ENCODE results near the gene C16orf90. TPM values are rescaled to one million over a fixed set of nuclear protein-coding genes. Genes with fewer than 3 reads are reported as not detected.
"Not testable (repeated sequence)": the region's sequence is repeated elsewhere in the genome, so short reads cannot be mapped to it uniquely, and the experiment has no call there.

C16orf90 gene
- polyA plus RNA-seq, 3 donors = not detected

GRCh38 chr16:3503523-3503922, 8.2 kb upstream of the C16orf90 start:
- H3K27ac Mint-ChIP-seq = no peak overlapping the region

GRCh38 chr16:3501783-3502400, 6.6 kb upstream of the C16orf90 start:
- peaks cover 23% of the 10 kb centered on the region for H3K4me1 Mint-ChIP-seq
- intact Hi-C loops (cut with micrococcal nuclease) = no loop called here
- H3K27ac Mint-ChIP-seq = peak overlapping the region in 1 of 7 donors; percentile 86
- Histone ChIP-seq H3K9ac (ENCODE audit: insufficient read depth, low read length, poor library complexity, severe bottlenecking) (no peak overlapping the region), H4K20me1 (ENCODE audit: insufficient read depth, low read length) (no peaks in the 10 kb centered on the region), H3K4me2 (replicated peaks; ENCODE audit: extremely low read depth, low read length, poor library complexity, severe bottlenecking) (peak overlapping the region; percentile 91), H3K27ac (ENCODE audit: low read depth in 1 of 2, low read length in 2 of 2) (no peak overlapping the region), H3K79me2 (ENCODE audit: insufficient read depth, low read length) (no peaks in the 10 kb centered on the region), H3K4me3 (replicated peaks in 1 of 3; ENCODE audit: low read depth in 2 of 3, low read length in 3 of 3) (peak overlapping the region in 1 of 3 experiments; percentile 87), H3K36me3 (replicated peaks in 1 of 2; ENCODE audit: control insufficient read depth in 1 of 2, insufficient read depth in 2 of 2, low read length in 2 of 2) (peaks cover 0 to 3% of the 10 kb centered on the region in 2 donors), H3K9me3 (replicated peaks in 1 of 2; ENCODE audit: control insufficient read depth in 1 of 2, insufficient read depth in 1 of 2, low read length in 2 of 2) (no peaks in the 10 kb centered on the region), H3K27me3 (ENCODE audit: control insufficient read depth in 2 of 2, insufficient read depth in 2 of 2, low read length in 2 of 2) (no peaks in the 10 kb centered on the region), H3K4me1 (ENCODE audit: control insufficient read depth in 1 of 2, insufficient read depth in 2 of 2, low read length in 2 of 2) (peaks cover 16 to 23% of the 10 kb centered on the region in 2 donors), H2AFZ (ENCODE audit: insufficient read depth, low read depth, low read length, poor library complexity, severe bottlenecking) (peak overlapping the region; percentile 93)
- TF ChIP-seq CTCF (IDR thresholded peaks at IDR 0.05) = no peak
- H3K36me3 Mint-ChIP-seq = peaks cover 4% of the 10 kb centered on the region in 2 donors
- WGBS (ENCODE audit: insufficient coverage) = 91% methylated on average over 16 of the region's 22 CpGs
- DNase-seq = no peak
- peaks cover 6 to 13% (median 6%) of the 10 kb centered on the region in 3 donors for H3K27me3 Mint-ChIP-seq (ENCODE audit: low read depth in 3 of 3)
- peaks cover 0 to 5% (median 0%) of the 10 kb centered on the region in 7 donors for H3K9me3 Mint-ChIP-seq
- peak overlapping the region; percentile 85 to 92 for H3K4me3 Mint-ChIP-seq

More at GRCh38 chr16:3503523-3503922, 8.2 kb upstream of the C16orf90 start:
- peaks cover 23% of the 10 kb centered on the region for H3K4me1 Mint-ChIP-seq
- H3K4me3 Mint-ChIP-seq = no peak overlapping the region
- Histone ChIP-seq H3K27ac (ENCODE audit: low read depth in 1 of 2, low read length in 2 of 2) (no peak overlapping the region), H3K27me3 (ENCODE audit: control insufficient read depth in 2 of 2, insufficient read depth in 2 of 2, low read length in 2 of 2) (no peaks in the 10 kb centered on the region), H3K4me1 (ENCODE audit: control insufficient read depth in 1 of 2, insufficient read depth in 2 of 2, low read length in 2 of 2) (peaks cover 16 to 23% of the 10 kb centered on the region in 2 donors), H4K20me1 (ENCODE audit: insufficient read depth, low read length) (no peaks in the 10 kb centered on the region), H3K9ac (ENCODE audit: insufficient read depth, low read length, poor library complexity, severe bottlenecking) (no peak overlapping the region), H3K4me3 (replicated peaks in 1 of 3; ENCODE audit: low read depth in 2 of 3, low read length in 3 of 3) (no peak overlapping the region), H2AFZ (ENCODE audit: insufficient read depth, low read depth, low read length, poor library complexity, severe bottlenecking) (no peak overlapping the region), H3K36me3 (replicated peaks in 1 of 2; ENCODE audit: control insufficient read depth in 1 of 2, insufficient read depth in 2 of 2, low read length in 2 of 2) (peaks cover 0 to 3% of the 10 kb centered on the region in 2 donors), H3K9me3 (replicated peaks in 1 of 2; ENCODE audit: control insufficient read depth in 1 of 2, insufficient read depth in 1 of 2, low read length in 2 of 2) (no peaks in the 10 kb centered on the region), H3K4me2 (replicated peaks; ENCODE audit: extremely low read depth, low read length, poor library complexity, severe bottlenecking) (no peak overlapping the region), H3K79me2 (ENCODE audit: insufficient read depth, low read length) (no peaks in the 10 kb centered on the region)
- 90% methylated on average over 4 of the region's 6 CpGs for WGBS (ENCODE audit: insufficient coverage)
- H3K36me3 Mint-ChIP-seq = peaks cover 10% of the 10 kb centered on the region in 2 donors
- DNase-seq = no peak
- peaks cover 6 to 13% (median 6%) of the 10 kb centered on the region in 3 donors for H3K27me3 Mint-ChIP-seq (ENCODE audit: low read depth in 3 of 3)
- intact Hi-C loops (cut with micrococcal nuclease) = no loop called here
- peaks cover 0 to 5% (median under 1%) of the 10 kb centered on the region in 7 donors for H3K9me3 Mint-ChIP-seq
- no peak for TF ChIP-seq CTCF (IDR thresholded peaks at IDR 0.05)

DNA sequence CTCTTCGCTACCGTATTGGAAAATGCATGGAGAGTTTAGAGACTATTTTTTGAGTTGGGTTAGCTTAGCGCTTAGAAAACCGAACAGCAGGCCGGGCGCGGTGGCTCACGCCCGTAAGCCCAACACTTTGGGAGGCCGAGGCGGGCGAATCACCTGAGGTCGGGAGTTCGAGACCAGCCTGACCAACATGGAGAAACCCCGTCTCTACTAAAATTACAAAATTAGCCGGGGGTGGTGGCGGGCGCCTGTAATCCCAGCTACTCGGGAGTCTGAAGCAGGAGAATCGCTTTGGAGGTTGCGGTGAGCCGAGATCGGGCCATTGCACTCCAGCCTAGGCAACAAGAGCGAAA, 6.1 kb upstream of the C16orf90 start:
- H3K4me1 Mint-ChIP-seq = peaks cover 23% of the 10 kb centered on the region
- H3K27me3 ChIP-seq (ENCODE audit: control insufficient read depth in 2 of 2, insufficient read depth in 2 of 2, low read length in 2 of 2); H3K9me3 ChIP-seq (replicated peaks in 1 of 2; ENCODE audit: control insufficient read depth in 1 of 2, insufficient read depth in 1 of 2, low read length in 2 of 2); intact Hi-C loops (cut with micrococcal nuclease); H3K79me2 ChIP-seq (ENCODE audit: insufficient read depth, low read length); H4K20me1 ChIP-seq (ENCODE audit: insufficient read depth, low read length); H3K36me3 Mint-ChIP-seq; H3K36me3 ChIP-seq (replicated peaks in 1 of 2; ENCODE audit: control insufficient read depth in 1 of 2, insufficient read depth in 2 of 2, low read length in 2 of 2); H3K9me3 Mint-ChIP-seq; DNase-seq: not testable (repeated sequence)
- H3K27ac Mint-ChIP-seq = peak overlapping the region in 4 of 7 donors; percentile 72 to 86 (median 80)
- peak overlapping the region; percentile 91 for H3K4me2 ChIP-seq (replicated peaks; ENCODE audit: extremely low read depth, low read length, poor library complexity, severe bottlenecking)
- H3K27ac ChIP-seq (ENCODE audit: low read depth in 1 of 2, low read length in 2 of 2) = peak overlapping the region; percentile 25 to 66
- peak overlapping the region; percentile 85 to 92 for H3K4me3 Mint-ChIP-seq
- peak overlapping the region; percentile 66 for H3K9ac ChIP-seq (ENCODE audit: insufficient read depth, low read length, poor library complexity, severe bottlenecking)
- peak overlapping the region; percentile 93 for H2AFZ ChIP-seq (ENCODE audit: insufficient read depth, low read depth, low read length, poor library complexity, severe bottlenecking)
- H3K4me3 ChIP-seq (replicated peaks in 1 of 3; ENCODE audit: low read depth in 2 of 3, low read length in 3 of 3) = peak overlapping the region; percentile 43 to 87 (median 70)
- peaks cover 6 to 13% (median 6%) of the 10 kb centered on the region in 3 donors for H3K27me3 Mint-ChIP-seq (ENCODE audit: low read depth in 3 of 3)
- peaks cover 16 to 23% of the 10 kb centered on the region in 2 donors for H3K4me1 ChIP-seq (ENCODE audit: control insufficient read depth in 1 of 2, insufficient read depth in 2 of 2, low read length in 2 of 2)
- 28% methylated on average over 11 of the region's 24 CpGs for WGBS (ENCODE audit: insufficient coverage)
